BE2C (cell line): ENCODE results near the gene PPP1CA.

Experiments
- DNase-seq: peaks from one replicate; pipeline ENCODE4 v3.0.0-alpha.2; 2020
- H3K27me3 ChIP-seq: fragments of 250-450 bp; sonication (Bioruptor Pico); 2 replicates; pipeline ENCODE4 v1.5.1; 2020; ENCODE audit warnings: mild to moderate bottlenecking
- H3K36me3 ChIP-seq: fragments of 250-450 bp; sonication (Bioruptor Pico); 2 replicates; pipeline ENCODE4 v1.5.1; 2020; ENCODE audit warnings: mild to moderate bottlenecking
- H3K4me1 ChIP-seq: fragments of 250-450 bp; sonication (Bioruptor Pico); 2 replicates; pipeline ENCODE4 v1.5.1; 2020
- H3K4me3 ChIP-seq: 2 replicates; pipeline ENCODE4 v1.5.1; 2011; ENCODE audit warnings: low read depth, low read length
- H3K9me3 ChIP-seq: fragments of 250-450 bp; sonication (Bioruptor Pico); 2 replicates; pipeline ENCODE4 v1.5.1; 2020
- CTCF ChIP-seq: IDR thresholded peaks from 2 replicates; pipeline ENCODE4 v1.5.1; 2012; ENCODE audit warnings: mild to moderate bottlenecking, low read depth, low read length

PPP1CA gene

GRCh38 chr11:67400251-67400941 is 1.3 kb downstream of the PPP1CA start:
- peak; percentile 86 for DNase-seq
- Histone ChIP-seq H3K4me1 (peaks cover 12% of the 10 kb centered on the region), H3K9me3 (no peaks in the 10 kb centered on the region), H3K36me3 (peaks cover 38% of the 10 kb centered on the region), H3K4me3 (peak overlapping the region; percentile 73), H3K27me3 (no peaks in the 10 kb centered on the region)
- TF ChIP-seq CTCF = no peak

- Histone ChIP-seq H3K36me3 (peaks cover 41% of the 10 kb centered on the region), H3K9me3 (no peaks in the 10 kb centered on the region), H3K4me1 (peaks cover 12% of the 10 kb centered on the region), H3K4me3 (no peak overlapping the region), H3K27me3 (no peaks in the 10 kb centered on the region)
- TF ChIP-seq CTCF = no peak
- no peak for DNase-seq
These were observed 2.7 kb downstream of the PPP1CA start for GRCh38 chr11:67398661-67399563.

- no peak for TF ChIP-seq CTCF
- no peak overlapping the region for H3K4me3 ChIP-seq
- no peak for DNase-seq
- H3K36me3 ChIP-seq = peaks cover 47% of the 10 kb centered on the region
- peaks cover 12% of the 10 kb centered on the region for H3K4me1 ChIP-seq
- no peaks in the 10 kb centered on the region for H3K9me3 ChIP-seq
- H3K27me3 ChIP-seq = no peaks in the 10 kb centered on the region
These were observed 3.5 kb downstream of the PPP1CA start for GRCh38 chr11:67397986-67398660.

GRCh38 chr11:67397536-67397935 is 4.1 kb downstream of the PPP1CA start:
- DNase-seq = peak; percentile 51
- Histone ChIP-seq H3K4me1 (peaks cover 12% of the 10 kb centered on the region), H3K36me3 (peaks cover 47% of the 10 kb centered on the region), H3K9me3 (no peaks in the 10 kb centered on the region), H3K27me3 (no peaks in the 10 kb centered on the region), H3K4me3 (no peak overlapping the region)
- no peak for TF ChIP-seq CTCF

GRCh38 chr11:67396587-67397389 is 4.9 kb downstream of the PPP1CA start:
- Histone ChIP-seq H3K27me3 (no peaks in the 10 kb centered on the region), H3K36me3 (peaks cover 47% of the 10 kb centered on the region), H3K4me1 (peaks cover 12% of the 10 kb centered on the region), H3K4me3 (no peak overlapping the region), H3K9me3 (no peaks in the 10 kb centered on the region)
- no peak for DNase-seq
- no peak for TF ChIP-seq CTCF
